Vagina (tissue), 2 donors: ENCODE measurements around the gene PRRG2.

Source experiments
- CTCF ChIP-seq, 3 experiments: fragments of 450-650 bp in 2 of 3; fragments of 200-600 bp in 1 of 3; sonication (generic) in 1 of 3; IDR thresholded peaks; one replicate each; pipeline ENCODE4 v1.5.1; 2017 to 2019; ENCODE audit warnings: antibody characterized with exemption in 3 of 3, mild to moderate bottlenecking in 2 of 3, moderate library complexity in 2 of 3
- POLR2A ChIP-seq, 2 donors: fragments of 450-650 bp; IDR thresholded peaks; one replicate each; pipeline ENCODE4 v1.6.1; 2017; ENCODE audit warnings: antibody characterized with exemption in 2 of 2, mild to moderate bottlenecking in 2 of 2, moderate library complexity in 2 of 2

DNA sequence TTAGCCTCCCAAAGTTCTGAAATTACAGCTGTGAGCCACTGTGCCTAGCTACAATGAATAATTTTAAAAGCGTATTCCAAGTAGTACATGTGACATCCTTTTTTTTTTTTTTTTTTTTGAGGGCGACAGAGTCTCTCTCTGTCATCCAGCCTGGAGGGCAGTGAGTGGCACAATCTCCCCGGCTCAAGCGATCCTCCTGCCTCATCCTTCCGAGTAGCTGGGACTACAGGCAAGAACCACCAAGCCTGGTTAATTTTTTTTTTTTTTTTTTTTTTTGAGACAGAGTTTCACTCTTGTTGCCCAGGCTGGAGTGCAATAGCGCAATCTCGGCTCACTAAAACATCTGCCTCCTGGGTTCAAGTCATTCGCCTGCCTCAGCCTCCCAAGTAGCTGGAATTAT is 6.1 kb downstream of the PRRG2 start:
- TF ChIP-seq CTCF (IDR thresholded peaks at IDR 0.05), result no peak
- TF ChIP-seq POLR2A (IDR thresholded peaks at IDR 0.05), result no peak
